ENCODE measurements around the gene CDH3.

DNA sequence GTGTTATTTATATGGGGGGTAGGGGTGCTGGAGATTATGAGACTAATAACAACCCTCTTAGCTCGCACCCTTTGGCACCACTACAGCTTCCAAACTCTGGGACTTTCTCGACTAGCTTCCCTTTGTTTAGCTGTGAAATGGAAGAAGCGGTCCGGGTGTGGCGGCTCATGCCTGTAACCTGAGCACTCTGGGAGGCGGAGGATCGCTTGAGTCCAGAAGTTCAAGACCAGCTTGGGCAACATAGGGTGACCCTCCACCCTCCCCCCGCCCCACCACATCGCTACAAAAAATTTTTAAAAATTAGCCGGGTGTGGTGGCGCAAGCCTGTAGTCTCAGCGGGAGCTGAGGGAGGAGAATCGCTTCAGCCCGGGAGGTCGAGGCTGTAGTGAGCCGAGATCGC is 814 bp upstream of the CDH3 start:
- TF ChIP-seq POLR2A (IDR thresholded peaks at IDR 0.05) = no peak
- TF ChIP-seq, protein P1, sequence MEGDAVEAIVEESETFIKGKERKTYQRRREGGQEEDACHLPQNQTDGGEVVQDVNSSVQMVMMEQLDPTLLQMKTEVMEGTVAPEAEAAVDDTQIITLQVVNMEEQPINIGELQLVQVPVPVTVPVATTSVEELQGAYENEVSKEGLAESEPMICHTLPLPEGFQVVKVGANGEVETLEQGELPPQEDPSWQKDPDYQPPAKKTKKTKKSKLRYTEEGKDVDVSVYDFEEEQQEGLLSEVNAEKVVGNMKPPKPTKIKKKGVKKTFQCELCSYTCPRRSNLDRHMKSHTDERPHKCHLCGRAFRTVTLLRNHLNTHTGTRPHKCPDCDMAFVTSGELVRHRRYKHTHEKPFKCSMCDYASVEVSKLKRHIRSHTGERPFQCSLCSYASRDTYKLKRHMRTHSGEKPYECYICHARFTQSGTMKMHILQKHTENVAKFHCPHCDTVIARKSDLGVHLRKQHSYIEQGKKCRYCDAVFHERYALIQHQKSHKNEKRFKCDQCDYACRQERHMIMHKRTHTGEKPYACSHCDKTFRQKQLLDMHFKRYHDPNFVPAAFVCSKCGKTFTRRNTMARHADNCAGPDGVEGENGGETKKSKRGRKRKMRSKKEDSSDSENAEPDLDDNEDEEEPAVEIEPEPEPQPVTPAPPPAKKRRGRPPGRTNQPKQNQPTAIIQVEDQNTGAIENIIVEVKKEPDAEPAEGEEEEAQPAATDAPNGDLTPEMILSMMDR (IDR thresholded peaks at IDR 0.05) = no peak
